IMR-90 (cell line): ENCODE results near the gene ATP10D. TPM values are rescaled to one million over a fixed set of nuclear protein-coding genes. Genes with fewer than 3 reads are reported as not detected.

Source experiments
- ATAC-seq: fragments of 200-7000 bp; cut with Tn5 transposase; 2 replicates; pipeline ENCODE4 v1.9.1; 2020; ENCODE audit warnings: low read depth, mild to moderate bottlenecking, moderate library complexity
- BruUV-seq: library from RNA; stranded (reverse); fragments of 400-500 nt; replicated peaks from 2 replicates; lab custom pipeline; 2021; lab: Mats Ljungman, UMichigan
- CTCF ChIA-PET: fragments of 300-600 bp; formaldehyde crosslinking; extraction: SDS; loops from one replicate; lab custom pipeline; 2021; ENCODE audit warnings: antibody characterized with exemption; lab: Yijun Ruan, JAX
- POLR2A ChIA-PET: fragments of 300-600 bp; sonication (Branson Sonifier 250); formaldehyde crosslinking; loops from one replicate; lab custom pipeline; 2022; ENCODE audit warnings: antibody characterized with exemption; ENCODE audit not compliant: unreplicated experiment; lab: Charles Lee
- DNase-seq: peaks from one replicate; pipeline ENCODE4 v3.0.0; 2013
- H2AFZ ChIP-seq: replicated peaks from 2 replicates; pipeline ENCODE3; 2013; ENCODE audit warnings: low read length, mild to moderate bottlenecking; ENCODE audit not compliant: poor library complexity
- H2AK5ac ChIP-seq: 2 replicates; pipeline ENCODE4 v1.6.1; 2013; ENCODE audit warnings: low read depth, low read length, inconsistent platforms
- H2AK9ac ChIP-seq: replicated peaks from 2 replicates; pipeline ENCODE3; 2013; ENCODE audit warnings: mild to moderate bottlenecking, low read depth, low read length, moderate library complexity; ENCODE audit not compliant: poor library complexity
- H2BK120ac ChIP-seq: 2 replicates; pipeline ENCODE4 v1.6.1; 2013; ENCODE audit warnings: low read depth, low read length, inconsistent platforms
- H2BK15ac ChIP-seq: 3 replicates; pipeline ENCODE4 v1.6.1; 2013; ENCODE audit warnings: low read depth, low read length, inconsistent platforms
- H2BK20ac ChIP-seq: 2 replicates; pipeline ENCODE4 v1.6.1; 2013; ENCODE audit warnings: low read depth, mild to moderate bottlenecking, inconsistent platforms, low read length, moderate library complexity
- H2BK5ac ChIP-seq: 2 replicates; pipeline ENCODE4 v1.6.1; 2013; ENCODE audit warnings: mild to moderate bottlenecking, low read depth, low read length, inconsistent platforms; ENCODE audit not compliant: poor library complexity, severe bottlenecking
- H3K14ac ChIP-seq: replicated peaks from 2 replicates; pipeline ENCODE4 v1.6.1; 2013; ENCODE audit warnings: low read depth, low read length, inconsistent platforms
- H3K18ac ChIP-seq: 2 replicates; pipeline ENCODE4 v1.6.1; 2013; ENCODE audit warnings: low read depth, low read length, control low read depth
- H3K23ac ChIP-seq: 2 replicates; pipeline ENCODE4 v1.6.1; 2013; ENCODE audit warnings: low read depth, low read length, inconsistent platforms
- H3K27ac ChIP-seq: 2 replicates; pipeline ENCODE4 v1.5.1; 2013; ENCODE audit warnings: mild to moderate bottlenecking, control low read depth, low read length; ENCODE audit not compliant: insufficient read depth
- H3K27me3 ChIP-seq: 2 replicates; pipeline ENCODE4 v1.6.1; 2013; ENCODE audit warnings: low read length; ENCODE audit not compliant: control insufficient read depth, insufficient read depth
- H3K36me3 ChIP-seq: 2 replicates; pipeline ENCODE4 v1.6.1; 2013; ENCODE audit warnings: low read length, mixed read lengths; ENCODE audit not compliant: control insufficient read depth, insufficient read depth
- H3K4ac ChIP-seq: 2 replicates; pipeline ENCODE4 v1.6.1; 2013; ENCODE audit warnings: low read depth, low read length, inconsistent platforms
- H3K4me1 ChIP-seq: 2 replicates; pipeline ENCODE4 v1.6.1; 2013; ENCODE audit warnings: low read length, mixed read lengths; ENCODE audit not compliant: control insufficient read depth, insufficient read depth
- H3K4me2 ChIP-seq: 2 replicates; pipeline ENCODE4 v1.6.1; 2013; ENCODE audit warnings: low read depth, mild to moderate bottlenecking, control low read depth, low read length, moderate library complexity
- H3K4me3 ChIP-seq: 2 replicates; pipeline ENCODE4 v1.5.1; 2013; ENCODE audit warnings: low read depth, mild to moderate bottlenecking, control low read depth, low read length, moderate library complexity; ENCODE audit not compliant: insufficient read depth
- H3K56ac ChIP-seq: 2 replicates; pipeline ENCODE4 v1.6.1; 2013; ENCODE audit warnings: low read length, inconsistent platforms; ENCODE audit not compliant: insufficient read depth; ENCODE audit errors: extremely low read depth
- H3K79me1 ChIP-seq, 2 experiments: 2 replicates each; pipeline ENCODE4 v1.6.1; 2013; ENCODE audit warnings: low read length in 2 of 2, inconsistent platforms in 1 of 2, low read depth in 1 of 2
- H3K9ac ChIP-seq: 2 replicates; pipeline ENCODE4 v1.6.1; 2013; ENCODE audit warnings: low read depth, low read length, control low read depth
- H3K9me1 ChIP-seq: 2 replicates; pipeline ENCODE4 v1.6.1; 2013; ENCODE audit warnings: low read length, inconsistent platforms; ENCODE audit not compliant: insufficient read depth
- H3K9me3 ChIP-seq: 2 replicates; pipeline ENCODE4 v1.6.1; 2013; ENCODE audit warnings: low read length; ENCODE audit not compliant: control insufficient read depth, insufficient read depth
- H4K20me1 ChIP-seq: 2 replicates; pipeline ENCODE4 v1.6.1; 2013; ENCODE audit warnings: low read length, inconsistent platforms; ENCODE audit not compliant: insufficient read depth
- H4K5ac ChIP-seq: 2 replicates; pipeline ENCODE4 v1.6.1; 2013; ENCODE audit warnings: mild to moderate bottlenecking, low read depth, low read length, control low read depth
- H4K8ac ChIP-seq, 2 experiments: 2 replicates each; pipeline ENCODE4 v1.6.1; 2013; ENCODE audit warnings: low read depth in 2 of 2, low read length in 2 of 2, control low read depth in 1 of 2, inconsistent platforms in 1 of 2
- H4K91ac ChIP-seq: 2 replicates; pipeline ENCODE4 v1.6.1; 2013; ENCODE audit warnings: low read depth, low read length, inconsistent platforms; ENCODE audit not compliant: insufficient read depth
- CHD1 ChIP-seq: IDR thresholded peaks from 2 replicates; pipeline ENCODE4 v1.6.1; 2012; ENCODE audit warnings: low read depth, low read length, improper control_type of control experiment
- MXI1 ChIP-seq: IDR thresholded peaks from 2 replicates; pipeline ENCODE4 v1.6.1; 2012; ENCODE audit warnings: low read depth, mild to moderate bottlenecking, low read length, moderate library complexity, borderline replicate concordance
- USF2 ChIP-seq: fragments of 150-350 bp; IDR thresholded peaks from 2 replicates; pipeline ENCODE4 v1.6.1; 2017; ENCODE audit warnings: mild to moderate bottlenecking, antibody characterized with exemption, low read length, low read depth
- WGBS, 2 experiments: methylation state at CpG; one replicate each; pipeline versions ENCODE4 v1.1.5 to v1.1.7; 2013; ENCODE audit warnings: missing lambda C conversion rate in 2 of 2; ENCODE audit not compliant: insufficient read length in 1 of 2; ENCODE audit errors: extremely low coverage in 2 of 2; 5-methylcytosine and 5-hydroxymethylcytosine counted together
- dilution Hi-C: fragments of 300-500 bp; cut with HindIII; formaldehyde crosslinking; loops from one replicate; pipeline ENCODE4 v1.14.3; 2018; ENCODE audit warnings: low sequenced_read_pairs; ENCODE audit not compliant: unreplicated experiment
- in situ Hi-C: fragments of 300-500 bp; cut with MboI; formaldehyde crosslinking; loops from 3 replicates; pipeline ENCODE4 v1.14.3; 2019; ENCODE audit warnings: low sequenced_read_pairs, inconsistent platforms, mixed read lengths
- intact Hi-C: fragments of 100-400 bp; cut with micrococcal nuclease; formaldehyde crosslinking; loops from 2 replicates; pipeline ENCODE4 v1.10.0; 2022
- polyA plus RNA-seq, 3 experiments: library from polyadenylated mRNA; depleted of rRNA; stranded (reverse); fragments of >200 nt; gene quantifications; 2 replicates each; pipeline ENCODE4 v1.2.3, GENCODE V29; 2012; ENCODE audit warnings: low replicate concordance in 1 of 3
- total RNA-seq: library from RNA; depleted of rRNA; stranded (reverse); fragments of >200 nt; gene quantifications from 2 replicates; pipeline ENCODE4 v1.2.3, GENCODE V29; 2012
- TF ChIP-seq, protein P1 (sequence below): conservative IDR thresholded peaks from 2 replicates; pipeline ENCODE4 v1.5.1; 2012; ENCODE audit warnings: mild to moderate bottlenecking, low read depth, low read length, improper control_type of control experiment

Gene ATP10D
- total and polyA plus RNA-seq, 2 of the 4 experiments (the other 2 are of a cell fraction) = 28.9 to 135 TPM

- H3K4me2 ChIP-seq = no peak overlapping the region
- peak overlapping the region; percentile 57; the same call in 1 of the 2 replicates for H2BK20ac ChIP-seq
- H4K8ac ChIP-seq = peak overlapping the region in 1 of 2 experiments; percentile 24; a peak in 1 of 4 replicates
- in situ Hi-C loops = no loop called here
- H2BK120ac ChIP-seq = peak overlapping the region; percentile 37; the same call in 1 of the 2 replicates
- no peak overlapping the region; the same call in 1 of the 2 replicates for H2AK5ac ChIP-seq
- H2AFZ ChIP-seq = peak overlapping the region; percentile 74
- H3K14ac ChIP-seq = no peak overlapping the region
- no peak overlapping the region for H3K23ac ChIP-seq
- no peaks in the 10 kb centered on the region for H3K9me1 ChIP-seq
- no peak overlapping the region for H3K18ac ChIP-seq
- intact Hi-C loops = no loop called here
- H3K4me3 ChIP-seq = no peak overlapping the region
- H3K36me3 ChIP-seq = no peaks in the 10 kb centered on the region
- TF ChIP-seq MXI1 (no peak), USF2 (no peak), CHD1 (no peak)
- TF ChIP-seq, protein P1, sequence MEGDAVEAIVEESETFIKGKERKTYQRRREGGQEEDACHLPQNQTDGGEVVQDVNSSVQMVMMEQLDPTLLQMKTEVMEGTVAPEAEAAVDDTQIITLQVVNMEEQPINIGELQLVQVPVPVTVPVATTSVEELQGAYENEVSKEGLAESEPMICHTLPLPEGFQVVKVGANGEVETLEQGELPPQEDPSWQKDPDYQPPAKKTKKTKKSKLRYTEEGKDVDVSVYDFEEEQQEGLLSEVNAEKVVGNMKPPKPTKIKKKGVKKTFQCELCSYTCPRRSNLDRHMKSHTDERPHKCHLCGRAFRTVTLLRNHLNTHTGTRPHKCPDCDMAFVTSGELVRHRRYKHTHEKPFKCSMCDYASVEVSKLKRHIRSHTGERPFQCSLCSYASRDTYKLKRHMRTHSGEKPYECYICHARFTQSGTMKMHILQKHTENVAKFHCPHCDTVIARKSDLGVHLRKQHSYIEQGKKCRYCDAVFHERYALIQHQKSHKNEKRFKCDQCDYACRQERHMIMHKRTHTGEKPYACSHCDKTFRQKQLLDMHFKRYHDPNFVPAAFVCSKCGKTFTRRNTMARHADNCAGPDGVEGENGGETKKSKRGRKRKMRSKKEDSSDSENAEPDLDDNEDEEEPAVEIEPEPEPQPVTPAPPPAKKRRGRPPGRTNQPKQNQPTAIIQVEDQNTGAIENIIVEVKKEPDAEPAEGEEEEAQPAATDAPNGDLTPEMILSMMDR = no peak
- ATAC-seq = no peak
- no peak overlapping the region for H3K9ac ChIP-seq
- no peak overlapping the region for H3K27ac ChIP-seq
- H3K4me1 ChIP-seq = peaks cover 5% of the 10 kb centered on the region
- H3K56ac ChIP-seq = no peak overlapping the region
- no peak for DNase-seq
- dilution Hi-C loops = no loop called here
- no peaks in the 10 kb centered on the region for H4K20me1 ChIP-seq
- peaks cover 5 to 16% of the 10 kb centered on the region in 2 experiments; a peak in 3 of 4 replicates for H3K79me1 ChIP-seq
- H2BK5ac ChIP-seq = no peak overlapping the region
- H4K91ac ChIP-seq = no peak overlapping the region
- CTCF ChIA-PET = no interaction called here
- POLR2A ChIA-PET = no interaction called here
- no peak overlapping the region for H2AK9ac ChIP-seq
- no peak overlapping the region for H3K4ac ChIP-seq
- WGBS, 2 experiments = no CpG with 5 or more reads among the region's 3 CpGs
- H3K9me3 ChIP-seq = peaks cover 2% of the 10 kb centered on the region; the same call in 1 of the 2 replicates
- H4K5ac ChIP-seq = peak overlapping the region; percentile 33; the same call in 1 of the 2 replicates
- H2BK15ac ChIP-seq = peak overlapping the region; percentile 24; the same call in 1 of the 3 replicates
- no TSS peak for BruUV-seq
- no peaks in the 10 kb centered on the region for H3K27me3 ChIP-seq
Observed at GRCh38 chr4:47484168-47484567, 907 bp upstream of the ATP10D start.
